ENCODE measurements around the gene GMFB.

GMFB gene

GRCh38 chr14:54435500-54435981 lies 53.2 kb downstream of the GMFB start:
- ChIA-PET CTCF (interaction anchor here (0.6 to 1.3 kb wide), 2 partner anchors 15 to 448 kb away, joined by 3 to 5 read pairs; no protein-coding TSS in a partner anchor), POLR2A (interaction anchor here (1.3 to 1.9 kb wide), 2 partner anchors 39 to 68 kb away, joined by 4 read pairs; partner anchors contain the start of gene CDKN3)
- TF ChIP-seq LEF1 (IDR thresholded peaks at IDR 0.05; ENCODE audit: borderline replicate concordance) (no peak), L3MBTL2 (conservative IDR thresholded peaks at IDR 0.05) (no peak), TARDBP (IDR thresholded peaks at IDR 0.05) (no peak), ARNT (IDR thresholded peaks at IDR 0.05) (no peak), FOXK2 (IDR thresholded peaks at IDR 0.05) (no peak), SP1 (IDR thresholded peaks at IDR 0.05) (no peak), HDGF (IDR thresholded peaks at IDR 0.05; ENCODE audit: borderline replicate concordance) (no peak), ELF4 (IDR thresholded peaks at IDR 0.05) (no peak), CTBP1 (IDR thresholded peaks at IDR 0.05; ENCODE audit: borderline replicate concordance) (no peak), FOXA1 (IDR thresholded peaks at IDR 0.05) (no peak), FOXM1 (IDR thresholded peaks at IDR 0.05; ENCODE audit: borderline replicate concordance) (no peak), PKNOX1 (IDR thresholded peaks at IDR 0.05) (no peak), ZNF384 (IDR thresholded peaks at IDR 0.05) (no peak), BHLHE40 (IDR thresholded peaks at IDR 0.05; ENCODE audit: borderline replicate concordance) (no peak), SUZ12 (IDR thresholded peaks at IDR 0.05) (no peak)
- DNase-seq (ENCODE audit: extremely low spot score) = no peak

DNA sequence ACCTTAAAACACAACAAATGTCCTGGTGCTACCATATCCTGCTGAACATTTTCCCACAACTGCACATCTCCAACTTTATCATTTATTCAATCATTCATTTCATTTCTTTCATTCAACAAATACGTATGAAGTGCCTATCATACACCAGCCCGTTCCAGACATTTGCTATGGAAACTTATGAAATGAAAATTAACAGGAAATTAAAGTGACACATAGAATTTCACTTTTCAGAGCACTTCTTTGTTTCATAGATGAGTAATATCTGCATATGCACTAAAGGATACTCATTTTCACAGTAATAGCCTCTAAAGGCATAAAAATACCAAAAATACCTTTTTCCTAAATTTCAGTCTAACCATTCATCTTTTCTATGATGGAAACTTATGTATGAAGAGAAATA lies 60.3 kb downstream of the GMFB start:
- no peak for DNase-seq (ENCODE audit: extremely low spot score)
- ChIA-PET POLR2A (interaction anchor here (1.2 kb wide), 1 partner anchor 61 kb away, joined by 5 read pairs; no protein-coding TSS in a partner anchor), CTCF (no interaction called here)
- no peak for TF ChIP-seq ELF4 (IDR thresholded peaks at IDR 0.05)
- no peak for TF ChIP-seq ARNT (IDR thresholded peaks at IDR 0.05)
- no peak for TF ChIP-seq CTBP1 (IDR thresholded peaks at IDR 0.05; ENCODE audit: borderline replicate concordance)
- no peak for TF ChIP-seq FOXM1 (IDR thresholded peaks at IDR 0.05; ENCODE audit: borderline replicate concordance)
- TF ChIP-seq HDGF (IDR thresholded peaks at IDR 0.05; ENCODE audit: borderline replicate concordance) = no peak
- TF ChIP-seq SUZ12 (IDR thresholded peaks at IDR 0.05) = no peak

- TF ChIP-seq FOXK2 (IDR thresholded peaks at IDR 0.05) (no peak), L3MBTL2 (conservative IDR thresholded peaks at IDR 0.05) (no peak), SP1 (IDR thresholded peaks at IDR 0.05) (no peak)
- ChIA-PET POLR2A (no interaction called here), CTCF (interaction anchor here (1.1 kb wide), 1 partner anchor 61 kb away, joined by 3 read pairs; no protein-coding TSS in a partner anchor)
- DNase-seq (ENCODE audit: extremely low spot score) = no peak
Observed at GRCh38 chr14:54427871-54428270, 60.9 kb downstream of the GMFB start.

DNA sequence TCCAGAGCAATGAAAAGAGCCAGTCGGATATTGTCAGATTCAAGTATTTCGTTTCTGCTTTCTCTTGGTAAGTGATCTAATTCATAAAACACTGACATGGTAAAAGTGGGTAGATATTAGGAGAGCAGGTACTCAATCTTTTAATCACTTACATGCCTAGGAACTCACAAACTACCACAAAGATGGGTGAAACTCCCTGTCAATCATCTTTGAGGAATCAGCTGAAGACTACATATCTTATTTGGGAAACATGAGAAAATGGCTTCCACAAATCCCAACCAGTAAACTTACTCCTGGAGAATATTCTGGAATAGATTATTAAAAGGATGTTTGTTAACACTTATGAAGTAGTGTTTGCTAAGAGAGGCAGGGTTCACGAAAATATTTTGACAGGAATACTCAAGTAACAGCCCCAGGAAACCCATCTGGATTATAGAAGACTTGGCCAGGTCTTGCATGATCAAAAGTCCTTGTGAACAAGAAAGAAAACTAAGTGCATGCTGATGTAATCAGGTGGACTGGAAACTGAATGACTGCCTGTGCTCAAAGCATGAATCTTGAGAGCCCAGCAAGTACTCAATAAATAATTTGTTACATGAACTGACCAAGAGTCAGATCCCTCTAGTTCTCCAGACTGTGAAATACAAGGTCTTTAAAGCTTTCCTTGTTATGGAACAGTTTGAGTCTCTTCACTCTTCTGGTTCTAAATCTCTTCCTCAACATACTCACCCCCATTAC lies 63.1 kb downstream of the GMFB start:
- CTCF ChIA-PET = no interaction called here
- DNase-seq (ENCODE audit: extremely low spot score) = no peak
- POLR2A ChIA-PET = no interaction called here
- no peak for TF ChIP-seq ELF4 (IDR thresholded peaks at IDR 0.05)
- peak; percentile 57; the same call in 1 of the 2 replicates for TF ChIP-seq PKNOX1 (IDR thresholded peaks at IDR 0.05)

DNA sequence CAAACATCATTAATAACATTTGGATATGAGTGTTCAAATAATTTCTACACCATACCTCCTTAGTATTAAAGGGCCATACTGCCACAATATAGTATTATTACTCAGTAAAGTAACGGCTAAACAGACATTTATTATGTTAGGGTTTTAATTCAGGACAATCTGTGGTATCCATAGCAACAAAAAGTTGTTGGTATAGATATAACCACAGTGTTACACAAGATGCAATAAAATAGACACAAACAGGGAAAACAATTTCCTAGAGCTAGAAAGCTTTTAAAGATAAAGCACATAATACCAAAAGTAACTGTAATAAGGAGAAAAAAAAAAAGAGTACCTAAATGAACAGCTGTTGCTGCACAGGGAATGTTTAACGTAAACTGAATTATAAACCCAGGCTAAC lies 63.7 kb downstream of the GMFB start:
- TF ChIP-seq LEF1 (IDR thresholded peaks at IDR 0.05; ENCODE audit: borderline replicate concordance) = no peak
- TF ChIP-seq NFRKB (IDR thresholded peaks at IDR 0.05) = no peak
- no peak for TF ChIP-seq FOXK2 (IDR thresholded peaks at IDR 0.05)
- TF ChIP-seq ARNT (IDR thresholded peaks at IDR 0.05) = no peak
- TF ChIP-seq BHLHE40 (IDR thresholded peaks at IDR 0.05; ENCODE audit: borderline replicate concordance) = no peak
- no peak for TF ChIP-seq FOXA1 (IDR thresholded peaks at IDR 0.05)
- TF ChIP-seq SP1 (IDR thresholded peaks at IDR 0.05) = no peak
- TF ChIP-seq CTBP1 (IDR thresholded peaks at IDR 0.05; ENCODE audit: borderline replicate concordance) = no peak
- no peak for TF ChIP-seq SUZ12 (IDR thresholded peaks at IDR 0.05)
- no peak for TF ChIP-seq ZNF384 (IDR thresholded peaks at IDR 0.05)
- no peak for TF ChIP-seq L3MBTL2 (conservative IDR thresholded peaks at IDR 0.05)
- no peak for TF ChIP-seq PKNOX1 (IDR thresholded peaks at IDR 0.05)
- no peak for TF ChIP-seq ELF4 (IDR thresholded peaks at IDR 0.05)
- TF ChIP-seq FOXM1 (IDR thresholded peaks at IDR 0.05; ENCODE audit: borderline replicate concordance) = no peak
- no peak for TF ChIP-seq TARDBP (IDR thresholded peaks at IDR 0.05)
- TF ChIP-seq HDGF (IDR thresholded peaks at IDR 0.05; ENCODE audit: borderline replicate concordance) = no peak
- POLR2A ChIA-PET = interaction anchor here (1.7 kb wide), 1 partner anchor 58 kb away, joined by 5 read pairs; no protein-coding TSS in a partner anchor
- DNase-seq (ENCODE audit: extremely low spot score) = no peak
- CTCF ChIA-PET = no interaction called here

All from HEK293T (cell line).